HG03066 (cell line): ENCODE data around the gene DNASE1L2.

ENCODE experiments used
- ATAC-seq: cut with Tn5 transposase; IDR thresholded peaks from one replicate; pipeline ENCODE4 v1.9.1; 2021; ENCODE audit warnings: low read depth; ENCODE audit not compliant: unreplicated experiment

The DNASE1L2 gene

GRCh38 chr16:2284001-2284770 is 47.9 kb downstream of the DNASE1L2 start:
- no peak for ATAC-seq

GRCh38 chr16:2284797-2285576 is 48.7 kb downstream of the DNASE1L2 start:
- ATAC-seq: no peak

GRCh38 chr16:2285731-2286191 is 49.5 kb downstream of the DNASE1L2 start:
- no peak for ATAC-seq

- ATAC-seq: no peak
Observed at GRCh38 chr16:2286550-2286949, 50.3 kb downstream of the DNASE1L2 start.

GRCh38 chr16:2287916-2288547 is 51.8 kb downstream of the DNASE1L2 start:
- no peak for ATAC-seq
